Mesothelial cell of epicardium (in vitro differentiated cells): ENCODE results near the gene TBC1D5. TPM values are rescaled to one million over a fixed set of nuclear protein-coding genes. Genes with fewer than 3 reads are reported as not detected.

Source experiments
- DNase-seq, 2 experiments: peaks; one replicate each; pipeline ENCODE4 v3.0.0; 2021; ENCODE audit warnings: low spot score in 2 of 2; ENCODE audit not compliant: unreplicated experiment in 2 of 2
- H3K27ac Mint-ChIP-seq: 2 replicates; pipeline ENCODE4 v1.8.0; 2021; ENCODE audit warnings: mixed read lengths
- H3K27me3 Mint-ChIP-seq: 2 replicates; pipeline ENCODE4 v1.8.0; 2021; ENCODE audit warnings: low read depth, mixed read lengths
- H3K36me3 Mint-ChIP-seq: 2 replicates; pipeline ENCODE4 v1.8.0; 2021; ENCODE audit warnings: mixed read lengths
- H3K4me1 Mint-ChIP-seq: 2 replicates; pipeline ENCODE4 v1.8.0; 2021; ENCODE audit warnings: mixed read lengths
- H3K4me3 Mint-ChIP-seq: 2 replicates; pipeline ENCODE4 v1.8.0; 2021; ENCODE audit warnings: mild to moderate bottlenecking, moderate library complexity, mixed read lengths
- H3K9me3 Mint-ChIP-seq: 2 replicates; pipeline ENCODE4 v1.8.0; 2021; ENCODE audit warnings: mixed read lengths
- total RNA-seq: library from RNA; stranded (reverse); gene quantifications from 3 replicates; pipeline ENCODE4 v1.2.1, GENCODE V29; 2021
- TF ChIP-seq, protein P1 (sequence below): fragments of 200-600 bp; sonication (generic); IDR thresholded peaks from one replicate; pipeline ENCODE4 v1.5.0; 2021; ENCODE audit warnings: antibody characterized with exemption; ENCODE audit not compliant: unreplicated experiment

The TBC1D5 gene
- total RNA-seq, 1 donor from 2014 or later = 75.3 TPM

DNA sequence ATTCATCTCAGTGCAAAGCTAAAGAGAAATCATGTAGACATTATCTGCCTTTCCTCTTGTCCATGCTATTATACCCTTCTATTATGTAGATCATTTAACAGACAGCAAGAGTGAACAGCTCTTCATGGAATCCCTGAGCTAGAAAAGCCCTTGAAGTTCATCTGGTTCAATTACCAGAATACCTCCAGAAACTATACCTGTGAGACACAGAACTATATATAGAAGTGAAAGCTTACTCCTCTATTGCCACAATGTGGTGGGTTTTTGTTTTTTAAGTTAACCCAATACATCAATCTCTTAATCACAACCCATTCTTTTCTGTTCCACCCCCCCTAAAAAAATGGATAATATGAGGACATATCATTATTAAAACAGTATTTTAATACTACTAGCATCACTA is 510.0 kb downstream of the TBC1D5 start:
- H3K9me3 Mint-ChIP-seq = no peaks in the 10 kb centered on the region
- no peak for DNase-seq
- TF ChIP-seq, protein P1, sequence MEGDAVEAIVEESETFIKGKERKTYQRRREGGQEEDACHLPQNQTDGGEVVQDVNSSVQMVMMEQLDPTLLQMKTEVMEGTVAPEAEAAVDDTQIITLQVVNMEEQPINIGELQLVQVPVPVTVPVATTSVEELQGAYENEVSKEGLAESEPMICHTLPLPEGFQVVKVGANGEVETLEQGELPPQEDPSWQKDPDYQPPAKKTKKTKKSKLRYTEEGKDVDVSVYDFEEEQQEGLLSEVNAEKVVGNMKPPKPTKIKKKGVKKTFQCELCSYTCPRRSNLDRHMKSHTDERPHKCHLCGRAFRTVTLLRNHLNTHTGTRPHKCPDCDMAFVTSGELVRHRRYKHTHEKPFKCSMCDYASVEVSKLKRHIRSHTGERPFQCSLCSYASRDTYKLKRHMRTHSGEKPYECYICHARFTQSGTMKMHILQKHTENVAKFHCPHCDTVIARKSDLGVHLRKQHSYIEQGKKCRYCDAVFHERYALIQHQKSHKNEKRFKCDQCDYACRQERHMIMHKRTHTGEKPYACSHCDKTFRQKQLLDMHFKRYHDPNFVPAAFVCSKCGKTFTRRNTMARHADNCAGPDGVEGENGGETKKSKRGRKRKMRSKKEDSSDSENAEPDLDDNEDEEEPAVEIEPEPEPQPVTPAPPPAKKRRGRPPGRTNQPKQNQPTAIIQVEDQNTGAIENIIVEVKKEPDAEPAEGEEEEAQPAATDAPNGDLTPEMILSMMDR = no peak
- no peak overlapping the region for H3K27ac Mint-ChIP-seq
- no peaks in the 10 kb centered on the region for H3K4me1 Mint-ChIP-seq
- no peaks in the 10 kb centered on the region for H3K27me3 Mint-ChIP-seq
- no peak overlapping the region for H3K4me3 Mint-ChIP-seq
- H3K36me3 Mint-ChIP-seq = no peaks in the 10 kb centered on the region

DNA sequence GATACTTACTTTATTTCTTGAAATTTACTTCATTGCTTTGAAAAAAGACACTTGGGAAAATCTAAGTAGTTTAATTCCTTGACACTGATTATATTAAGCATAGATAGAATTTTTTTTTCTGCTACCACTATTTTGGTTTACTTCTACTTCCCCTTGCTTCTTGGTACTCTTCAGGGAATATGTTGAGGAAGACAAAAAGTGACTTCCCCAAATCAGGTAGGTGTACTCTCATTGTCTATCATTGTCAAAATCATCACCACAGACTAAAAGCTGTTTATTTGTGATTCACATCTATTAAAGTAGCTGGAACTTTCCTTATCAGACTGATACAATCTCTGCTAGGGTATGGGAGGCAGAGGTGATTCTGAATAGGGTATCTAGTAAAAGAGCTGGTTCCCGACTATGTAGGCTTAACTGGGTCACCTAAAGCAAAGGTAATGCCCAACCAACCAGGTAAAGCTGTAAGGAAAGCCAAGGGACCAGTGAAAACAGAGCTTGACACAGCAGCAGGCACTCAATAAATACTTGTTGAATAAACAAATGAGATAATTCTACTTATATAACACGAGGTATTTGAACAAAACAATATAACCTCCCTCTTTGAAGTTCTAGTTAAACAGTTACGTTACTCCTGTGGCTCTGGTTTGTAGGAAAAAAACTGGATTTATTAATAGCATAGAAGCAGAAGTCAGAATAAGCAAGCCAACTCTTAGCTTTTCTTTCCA is 510.7 kb downstream of the TBC1D5 start:
- Mint-ChIP-seq H3K4me1 (no peaks in the 10 kb centered on the region), H3K27me3 (no peaks in the 10 kb centered on the region)

DNA sequence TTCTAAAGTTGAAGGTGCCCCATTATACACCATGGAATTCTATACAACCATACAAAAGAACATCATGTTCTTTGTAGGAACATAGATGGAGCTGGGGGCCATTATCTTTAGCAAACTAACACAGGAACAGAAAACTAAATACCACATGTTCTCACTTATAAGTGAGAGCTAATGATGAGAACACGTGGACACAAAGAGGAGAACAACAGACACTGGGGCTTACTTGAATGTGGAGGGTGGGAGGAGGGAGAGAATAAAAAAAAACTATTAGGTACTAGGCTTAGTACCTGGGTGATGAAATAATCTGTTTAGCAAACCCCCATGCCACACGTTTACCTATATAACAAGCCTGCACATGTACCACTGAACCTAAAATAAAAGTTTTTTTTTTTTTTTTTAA is 515.0 kb downstream of the TBC1D5 start:
- Mint-ChIP-seq H3K27me3 (no peaks in the 10 kb centered on the region), H3K4me1 (no peaks in the 10 kb centered on the region), H3K9me3 (no peaks in the 10 kb centered on the region), H3K4me3 (no peak overlapping the region), H3K36me3 (peaks cover 3% of the 10 kb centered on the region), H3K27ac (no peak overlapping the region)
- TF ChIP-seq, protein P1 = no peak
- DNase-seq = no peak

More for the DNA sequence above, 510.7 kb downstream of the TBC1D5 start:
- Mint-ChIP-seq H3K9me3 (no peaks in the 10 kb centered on the region), H3K36me3 (no peaks in the 10 kb centered on the region), H3K27ac (no peak overlapping the region), H3K4me3 (no peak overlapping the region)
- TF ChIP-seq, protein P1 = no peak
- no peak for DNase-seq

DNA sequence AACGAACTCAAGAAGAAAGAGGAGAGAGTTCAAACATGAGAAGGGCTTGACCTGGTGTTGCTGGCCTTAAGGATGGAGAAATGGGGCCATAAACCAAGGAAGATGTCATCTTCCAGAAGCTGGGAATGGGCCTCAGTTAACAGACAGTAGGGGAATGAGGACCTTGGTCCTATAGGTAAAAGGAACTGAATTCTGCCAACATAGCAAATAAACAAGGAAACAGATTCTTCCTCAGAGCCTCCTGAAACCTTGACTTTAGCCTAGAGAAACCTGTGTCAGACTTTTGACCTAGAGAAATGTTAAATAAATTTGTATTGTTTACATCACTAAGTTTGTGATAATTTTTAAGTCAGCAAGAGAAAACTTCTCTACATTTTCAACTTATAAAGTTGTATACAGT is 520.9 kb downstream of the TBC1D5 start:
- Mint-ChIP-seq H3K27me3 (no peaks in the 10 kb centered on the region), H3K9me3 (peaks cover 33% of the 10 kb centered on the region), H3K4me1 (no peaks in the 10 kb centered on the region), H3K4me3 (no peak overlapping the region), H3K36me3 (peaks cover 34% of the 10 kb centered on the region), H3K27ac (no peak overlapping the region)
- DNase-seq = no peak
- TF ChIP-seq, protein P1 = no peak

DNA sequence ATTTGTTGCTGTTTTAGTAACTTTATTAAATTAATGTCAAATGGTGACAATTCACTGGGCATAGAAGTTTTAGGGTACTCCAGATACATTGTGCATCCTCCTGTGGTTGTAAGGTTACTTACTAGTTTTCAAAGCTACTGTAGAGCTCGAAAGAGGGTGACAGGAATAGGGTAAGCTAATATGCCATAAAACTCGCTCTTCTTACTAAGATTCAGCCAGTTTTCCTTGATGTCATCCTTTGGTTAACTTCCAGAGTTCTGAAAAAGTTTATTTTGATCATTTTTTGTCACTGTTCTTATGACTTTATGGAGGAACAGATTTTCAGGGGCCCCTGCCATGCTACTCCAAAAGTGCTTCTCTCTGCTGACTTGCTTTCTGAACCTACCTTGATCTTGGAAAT is 522.8 kb downstream of the TBC1D5 start:
- peaks cover 34% of the 10 kb centered on the region for H3K36me3 Mint-ChIP-seq
- H3K9me3 Mint-ChIP-seq = peaks cover 33% of the 10 kb centered on the region
- no peak overlapping the region for H3K27ac Mint-ChIP-seq
- no peak for DNase-seq
- no peak overlapping the region for H3K4me3 Mint-ChIP-seq
- H3K27me3 Mint-ChIP-seq = no peaks in the 10 kb centered on the region
- H3K4me1 Mint-ChIP-seq = no peaks in the 10 kb centered on the region
- TF ChIP-seq, protein P1 = no peak
